Measurements from ENCODE around the gene RASGRF1. TPM values are rescaled to one million over a fixed set of nuclear protein-coding genes. Genes with fewer than 3 reads are reported as not detected.

The RASGRF1 gene
- total RNA-seq, 1 experiment from 2014 or later: 0.59 TPM

GRCh38 chr15:78951841-78952238 is 138.7 kb downstream of the RASGRF1 start:
- peak; percentile 57; the same call in 1 of the 2 replicates for TF ChIP-seq TCF7L2 (IDR thresholded peaks at IDR 0.05; ENCODE audit: low read depth, low read length)
- peak; percentile 88 for TF ChIP-seq POLR2AphosphoS5 (IDR thresholded peaks at IDR 0.05; ENCODE audit: low read depth, low read length)
- no peak for TF ChIP-seq SIN3A (IDR thresholded peaks at IDR 0.05; ENCODE audit: borderline replicate concordance, insufficient read depth, low read depth, low read length)
- peak; percentile 89 for ATAC-seq
- Histone ChIP-seq H3K4me1 (ENCODE audit: control insufficient read depth, insufficient read depth, low read length) (peaks cover 36% of the 10 kb centered on the region), H3K4me3 (ENCODE audit: low read depth in 2 of 2, low read length in 2 of 2) (peak overlapping the region in 1 of 2 experiments; percentile 23; a peak in 2 of 4 replicates), H3K36me3 (ENCODE audit: control insufficient read depth, insufficient read depth, low read length) (no peaks in the 10 kb centered on the region), H3K27me3 (ENCODE audit: control insufficient read depth, insufficient read depth, low read length) (no peaks in the 10 kb centered on the region), H3K27ac (ENCODE audit: low read length) (peak overlapping the region; percentile 84), H3K9me3 (ENCODE audit: control insufficient read depth, insufficient read depth, low read depth, low read length) (no peaks in the 10 kb centered on the region)
- in situ Hi-C loops (cut with HindIII; ENCODE audit: low pct_unique_long_range_greater_than_20kb, low sequenced_read_pairs): no loop called here
- peak; percentile 51 for DNase-seq (ENCODE audit: low read depth, low spot score)
- intact Hi-C loops (cut with micrococcal nuclease; ENCODE audit: unreplicated experiment): no loop called here
- BruUV-seq (replicated peaks): no TSS peak
- POLR2A ChIA-PET: no interaction called here
- CTCF ChIA-PET: no interaction called here

- intact Hi-C loops (cut with micrococcal nuclease; ENCODE audit: unreplicated experiment) (no loop called here), in situ Hi-C loops (cut with HindIII; ENCODE audit: low pct_unique_long_range_greater_than_20kb, low sequenced_read_pairs) (no loop called here)
- POLR2A ChIA-PET: no interaction called here
- Histone ChIP-seq H3K9me3 (ENCODE audit: control insufficient read depth, insufficient read depth, low read depth, low read length) (no peaks in the 10 kb centered on the region), H3K4me3 (ENCODE audit: low read depth in 2 of 2, low read length in 2 of 2) (peak overlapping the region in 1 of 2 experiments; percentile 23; a peak in 2 of 4 replicates), H3K4me1 (ENCODE audit: control insufficient read depth, insufficient read depth, low read length) (peaks cover 41% of the 10 kb centered on the region), H3K36me3 (ENCODE audit: control insufficient read depth, insufficient read depth, low read length) (no peaks in the 10 kb centered on the region), H3K27ac (ENCODE audit: low read length) (peak overlapping the region; percentile 84), H3K27me3 (ENCODE audit: control insufficient read depth, insufficient read depth, low read length) (no peaks in the 10 kb centered on the region)
- BruUV-seq (replicated peaks): no TSS peak
- peak; percentile 28 for DNase-seq (ENCODE audit: low read depth, low spot score)
- no peak; the same call in 1 of the 2 replicates for TF ChIP-seq CTCF (IDR thresholded peaks at IDR 0.05)
- no peak for TF ChIP-seq TCF7L2 (IDR thresholded peaks at IDR 0.05; ENCODE audit: low read depth, low read length)
- no peak for TF ChIP-seq POLR2AphosphoS5 (IDR thresholded peaks at IDR 0.05; ENCODE audit: low read depth, low read length)
- TF ChIP-seq SIN3A (IDR thresholded peaks at IDR 0.05; ENCODE audit: borderline replicate concordance, insufficient read depth, low read depth, low read length): no peak
- no peak for TF ChIP-seq REST (IDR thresholded peaks at IDR 0.05; ENCODE audit: insufficient read depth in 1 of 2, low read depth in 2 of 2, low read length in 1 of 2)
- CTCF ChIA-PET: interaction anchor here (0.5 kb wide), 1 partner anchor 35 kb away, joined by 4 read pairs; no protein-coding TSS in a partner anchor
- ATAC-seq: peak; percentile 84
Observed at GRCh38 chr15:78950902-78951840, 139.4 kb downstream of the RASGRF1 start.

Data from Panc1 (cell line).